ENCODE results near the gene FOXJ3. TPM values are rescaled to one million over a fixed set of nuclear protein-coding genes. Genes with fewer than 3 reads are reported as not detected.

FOXJ3 gene
- total and polyA plus RNA-seq, 2 of the 4 experiments (the other 2 are of a cell fraction): 16.7 to 30.5 TPM

DNA sequence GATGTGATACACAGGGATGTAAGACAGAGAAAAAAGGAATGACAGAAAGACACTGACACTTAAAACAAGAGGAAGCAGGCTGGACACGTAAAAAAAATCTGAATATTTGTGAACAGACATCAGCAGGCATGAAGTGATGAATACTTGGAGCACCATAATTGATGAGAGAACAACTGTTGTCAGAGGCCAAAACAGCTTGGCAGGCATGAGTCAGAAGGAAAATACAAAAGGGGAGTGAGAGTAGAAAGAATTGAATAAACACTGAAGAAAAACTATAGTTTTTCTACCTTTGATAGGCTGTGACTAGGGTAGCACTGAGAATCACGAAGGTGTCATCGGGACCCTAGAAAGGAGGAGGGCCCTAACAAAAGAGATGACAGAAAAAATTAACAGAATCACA lies 148.9 kb downstream of the FOXJ3 start:
- no peaks in the 10 kb centered on the region for H3K4me1 ChIP-seq (ENCODE audit: control insufficient read depth, insufficient read depth, low read length)
- no peak overlapping the region for H3K56ac ChIP-seq (ENCODE audit: extremely low read depth, insufficient read depth, low read length)
- no peak overlapping the region for H3K14ac ChIP-seq (replicated peaks; ENCODE audit: low read depth, low read length)
- H3K27ac ChIP-seq (ENCODE audit: insufficient read depth, low read length): no peak overlapping the region
- H3K27me3 ChIP-seq (ENCODE audit: control insufficient read depth, insufficient read depth, low read length): no peaks in the 10 kb centered on the region
- no peak overlapping the region for H3K23ac ChIP-seq (ENCODE audit: low read depth, low read length)
- H3K9ac ChIP-seq (ENCODE audit: low read depth, low read length): no peak overlapping the region
- H4K5ac ChIP-seq (ENCODE audit: low read depth, low read length): no peak overlapping the region
- H3K36me3 ChIP-seq (ENCODE audit: control insufficient read depth, insufficient read depth, low read length): peaks cover 13% of the 10 kb centered on the region
- no peak overlapping the region for H2BK20ac ChIP-seq (ENCODE audit: low read depth, low read length)
- H2BK120ac ChIP-seq (ENCODE audit: low read depth, low read length): no peak overlapping the region
- H2AFZ ChIP-seq (replicated peaks; ENCODE audit: low read length, poor library complexity): no peak overlapping the region
- no TSS peak for BruUV-seq (replicated peaks)
- intact Hi-C loops (cut with micrococcal nuclease) (no loop called here), in situ Hi-C loops (cut with MboI; ENCODE audit: low sequenced_read_pairs) (no loop called here), dilution Hi-C loops (cut with HindIII; ENCODE audit: low sequenced_read_pairs, unreplicated experiment) (no loop called here)
- H2BK5ac ChIP-seq (ENCODE audit: low read depth, low read length, poor library complexity, severe bottlenecking): no peak overlapping the region
- DNase-seq (peak; percentile 57), ATAC-seq (ENCODE audit: low read depth) (peak; percentile 63)
- no peak overlapping the region for H3K18ac ChIP-seq (ENCODE audit: low read depth, low read length)
- TF ChIP-seq RFX5 (IDR thresholded peaks at IDR 0.05; ENCODE audit: low read depth, low read length) (no peak), CHD1 (IDR thresholded peaks at IDR 0.05; ENCODE audit: low read depth, low read length) (no peak), NFE2L2 (IDR thresholded peaks at IDR 0.05; ENCODE audit: low read depth, low read length) (no peak), POLR2A (IDR thresholded peaks at IDR 0.05; ENCODE audit: low read depth, low read length) (no peak), MXI1 (IDR thresholded peaks at IDR 0.05; ENCODE audit: borderline replicate concordance, low read depth, low read length) (no peak), MAFK (IDR thresholded peaks at IDR 0.05; ENCODE audit: low read depth, low read length) (no peak), SMC3 (IDR thresholded peaks at IDR 0.05; ENCODE audit: low read depth, low read length) (no peak), CEBPB (IDR thresholded peaks at IDR 0.05; ENCODE audit: low read depth, low read length) (no peak), MAZ (IDR thresholded peaks at IDR 0.05; ENCODE audit: borderline replicate concordance, low read depth, low read length) (no peak)
- H3K4me2 ChIP-seq (ENCODE audit: low read depth, low read length): no peak overlapping the region
- peaks cover 0 to 9% of the 10 kb centered on the region in 2 experiments; a peak in 2 of 4 replicates for H3K79me1 ChIP-seq (ENCODE audit: low read depth in 1 of 2, low read length in 2 of 2)
- no peak overlapping the region for H2AK9ac ChIP-seq (replicated peaks; ENCODE audit: low read depth, low read length, poor library complexity)
- WGBS, 2 experiments (ENCODE audit: extremely low coverage in 2 of 2, insufficient read length in 1 of 2): 0% methylated on average over 1 of the region's 3 CpGs; no CpG with 5 or more reads in 1 of the 2 experiments
- H3K4me3 ChIP-seq (ENCODE audit: insufficient read depth, low read depth, low read length): no peak overlapping the region
- ChIA-PET CTCF (no interaction called here), POLR2A (ENCODE audit: unreplicated experiment) (no interaction called here)
- no peak overlapping the region for H4K8ac ChIP-seq (ENCODE audit: low read depth in 2 of 2, low read length in 2 of 2)
- 0 out of 2 replicates have a peak, but pooled peaks cover 2% of the 10 kb centered on the region for H3K9me1 ChIP-seq (ENCODE audit: insufficient read depth, low read length)
- no peaks in the 10 kb centered on the region for H3K9me3 ChIP-seq (ENCODE audit: control insufficient read depth, insufficient read depth, low read length)
- H2BK15ac ChIP-seq (ENCODE audit: low read depth, low read length): no peak overlapping the region
- H2AK5ac ChIP-seq (ENCODE audit: low read depth, low read length): no peak overlapping the region
- no peaks in the 10 kb centered on the region; the same call in 1 of the 2 replicates for H4K20me1 ChIP-seq (ENCODE audit: insufficient read depth, low read length)
- no peak overlapping the region for H3K4ac ChIP-seq (ENCODE audit: low read depth, low read length)
- no peak overlapping the region for H4K91ac ChIP-seq (ENCODE audit: insufficient read depth, low read depth, low read length)

Data from IMR-90 (cell line).